H9 (cell line): ENCODE results near the gene SLC16A7. TPM values are rescaled to one million over a fixed set of nuclear protein-coding genes. Genes with fewer than 3 reads are reported as not detected.

Experiments used
- DNase-seq: peaks from one replicate; pipeline ENCODE4 v3.0.0-alpha.2; 2017
- H2AFZ ChIP-seq: one replicate; pipeline ENCODE4 v1.6.1; 2013; ENCODE audit warnings: mild to moderate bottlenecking, low read length, control low read depth, moderate library complexity
- H2AK5ac ChIP-seq: 2 replicates; pipeline ENCODE4 v1.6.1; 2013; ENCODE audit warnings: low read length, control low read depth, mixed read lengths; ENCODE audit not compliant: insufficient read length
- H2BK120ac ChIP-seq: one replicate; pipeline ENCODE4 v1.6.1; 2013; ENCODE audit warnings: low read depth, mild to moderate bottlenecking, low read length, control low read depth, inconsistent platforms; ENCODE audit not compliant: poor library complexity, severe bottlenecking
- H2BK12ac ChIP-seq: 2 replicates; pipeline ENCODE4 v1.6.1; 2013; ENCODE audit warnings: low read length, control low read depth, mixed read lengths, low read depth; ENCODE audit not compliant: insufficient read length
- H2BK15ac ChIP-seq: 2 replicates; pipeline ENCODE4 v1.6.1; 2013; ENCODE audit warnings: low read depth, low read length, control low read depth
- H2BK20ac ChIP-seq: one replicate; pipeline ENCODE4 v1.6.1; 2013; ENCODE audit warnings: low read depth, mild to moderate bottlenecking, low read length, control low read depth, inconsistent platforms; ENCODE audit not compliant: poor library complexity, severe bottlenecking
- H2BK5ac ChIP-seq: 2 replicates; pipeline ENCODE4 v1.6.1; 2013; ENCODE audit warnings: low read length, control low read depth, mixed read lengths; ENCODE audit not compliant: insufficient read length
- H3K14ac ChIP-seq: 2 replicates; pipeline ENCODE4 v1.6.1; 2013; ENCODE audit warnings: low read length, control low read depth; ENCODE audit not compliant: insufficient read depth
- H3K18ac ChIP-seq: 2 replicates; pipeline ENCODE4 v1.6.1; 2013; ENCODE audit warnings: low read depth, mild to moderate bottlenecking, mixed read lengths, low read length, control low read depth; ENCODE audit not compliant: insufficient read length
- H3K23ac ChIP-seq: 2 replicates; pipeline ENCODE4 v1.6.1; 2013; ENCODE audit warnings: low read length, control low read depth, mixed read lengths, low read depth; ENCODE audit not compliant: insufficient read length
- H3K23me2 ChIP-seq: 2 replicates; pipeline ENCODE4 v1.6.1; 2013; ENCODE audit warnings: low read depth, mild to moderate bottlenecking, mixed read lengths, low read length, control low read depth; ENCODE audit not compliant: insufficient read length, poor library complexity, severe bottlenecking
- H3K27ac ChIP-seq: 2 replicates; pipeline ENCODE4 v1.5.1; 2013; ENCODE audit warnings: low read length, control low read depth, mixed read lengths, low read depth; ENCODE audit not compliant: insufficient read length
- H3K27me3 ChIP-seq: 2 replicates; pipeline ENCODE4 v1.6.1; 2013; ENCODE audit warnings: low read length, control low read depth, inconsistent platforms; ENCODE audit not compliant: insufficient read depth
- H3K4ac ChIP-seq: 2 replicates; pipeline ENCODE4 v1.6.1; 2013; ENCODE audit warnings: low read depth, mild to moderate bottlenecking, control low read depth, inconsistent platforms, low read length, moderate library complexity
- H3K4me1 ChIP-seq: 2 replicates; pipeline ENCODE4 v1.6.1; 2013; ENCODE audit warnings: low read length, control low read depth, inconsistent platforms; ENCODE audit not compliant: insufficient read depth
- H3K4me2 ChIP-seq: 2 replicates; pipeline ENCODE4 v1.6.1; 2013; ENCODE audit warnings: low read length, control low read depth, mixed read lengths; ENCODE audit not compliant: insufficient read length, insufficient read depth
- H3K56ac ChIP-seq: 2 replicates; pipeline ENCODE4 v1.6.1; 2013; ENCODE audit warnings: low read depth, mild to moderate bottlenecking, mixed read lengths, low read length, control low read depth; ENCODE audit not compliant: insufficient read length
- H3K79me1 ChIP-seq: 2 replicates; pipeline ENCODE4 v1.6.1; 2013; ENCODE audit warnings: low read depth, mild to moderate bottlenecking, moderate library complexity, low read length, control low read depth, inconsistent platforms; ENCODE audit not compliant: insufficient read depth, poor library complexity, severe bottlenecking
- H3K79me2 ChIP-seq: 2 replicates; pipeline ENCODE4 v1.6.1; 2013; ENCODE audit warnings: low read length, control low read depth, inconsistent platforms; ENCODE audit not compliant: insufficient read depth
- H3K9ac ChIP-seq: 2 replicates; pipeline ENCODE4 v1.6.1; 2013; ENCODE audit warnings: low read length, control low read depth, mixed read lengths; ENCODE audit not compliant: insufficient read length; ENCODE audit errors: extremely low read depth
- H3K9me3 ChIP-seq: one replicate; pipeline ENCODE4 v1.6.1; 2013; ENCODE audit warnings: low read depth, low read length, inconsistent platforms; ENCODE audit not compliant: control insufficient read depth
- H3T11ph ChIP-seq: one replicate; pipeline ENCODE4 v1.6.1; 2013; ENCODE audit warnings: mild to moderate bottlenecking, low read length, control low read depth, inconsistent platforms
- H4K20me1 ChIP-seq: one replicate; pipeline ENCODE4 v1.6.1; 2013; ENCODE audit not compliant: control insufficient read depth, insufficient read length, insufficient read depth
- H4K5ac ChIP-seq: 2 replicates; pipeline ENCODE4 v1.6.1; 2013; ENCODE audit warnings: low read depth, mild to moderate bottlenecking, mixed read lengths, low read length, control low read depth; ENCODE audit not compliant: insufficient read length
- H4K8ac ChIP-seq: replicated peaks from 2 replicates; pipeline ENCODE4 v1.6.1; 2013; ENCODE audit warnings: low read length, control low read depth, mixed read lengths, low read depth; ENCODE audit not compliant: insufficient read length
- H4K91ac ChIP-seq: 2 replicates; pipeline ENCODE4 v1.6.1; 2013; ENCODE audit warnings: low read depth, mild to moderate bottlenecking, moderate library complexity, mixed read lengths, low read length, control low read depth; ENCODE audit not compliant: insufficient read length
- H3K27ac Mint-ChIP-seq, 3 experiments: 2 replicates in 2 of 3; 3 replicates in 1 of 3; pipeline ENCODE4 v1.8.0; 2020 to 2021; ENCODE audit warnings: mixed read lengths in 3 of 3, mild to moderate bottlenecking in 1 of 3, moderate library complexity in 1 of 3
- H3K27me3 Mint-ChIP-seq: 2 replicates; pipeline ENCODE4 v1.8.0; 2021; ENCODE audit warnings: low read depth, mild to moderate bottlenecking, moderate library complexity, mixed read lengths
- H3K36me3 Mint-ChIP-seq, 3 experiments: 2 replicates in 2 of 3; 3 replicates in 1 of 3; pipeline ENCODE4 v1.8.0; 2020 to 2021; ENCODE audit warnings: low read depth in 3 of 3, mixed read lengths in 3 of 3; ENCODE audit not compliant: insufficient read depth in 1 of 3
- H3K4me1 Mint-ChIP-seq, 2 experiments: 2 replicates each; pipeline ENCODE4 v1.8.0; 2020; ENCODE audit warnings: mixed read lengths in 2 of 2
- H3K4me3 Mint-ChIP-seq, 2 experiments: 2 replicates in 1 of 2; 3 replicates in 1 of 2; pipeline ENCODE4 v1.8.0; 2020 to 2021; ENCODE audit warnings: mild to moderate bottlenecking in 2 of 2, mixed read lengths in 2 of 2, moderate library complexity in 1 of 2
- H3K9me3 Mint-ChIP-seq, 2 experiments: 2 replicates in 1 of 2; 3 replicates in 1 of 2; pipeline ENCODE4 v1.8.0; 2020; ENCODE audit warnings: mild to moderate bottlenecking in 2 of 2, mixed read lengths in 2 of 2, moderate library complexity in 1 of 2
- CTCF ChIP-seq: fragments of 200-600 bp; sonication (generic); conservative IDR thresholded peaks from 3 replicates; pipeline ENCODE4 v1.8.0; 2021; ENCODE audit warnings: antibody characterized with exemption, mild to moderate bottlenecking
- WGBS: extraction: QIAGEN DNeasy Blood & Tissue Kit; methylation state at CpG from one replicate; pipeline ENCODE4 v1.1.7; 2013; ENCODE audit warnings: missing lambda C conversion rate, low lambda C conversion rate, mixed read lengths; ENCODE audit not compliant: insufficient read length; ENCODE audit errors: extremely low coverage; 5-methylcytosine and 5-hydroxymethylcytosine counted together
- total RNA-seq: library from RNA; stranded (reverse); gene quantifications from 2 replicates; pipeline ENCODE4 v1.2.1, GENCODE V29; 2021

The SLC16A7 gene
- total RNA-seq, 1 experiment from 2014 or later = 2.2 TPM

GRCh38 chr12:59715434-59715833, 119.6 kb downstream of the SLC16A7 start:
- Histone ChIP-seq H4K20me1 (no peaks in the 10 kb centered on the region), H3K9ac (no peak overlapping the region), H3K27ac (no peak overlapping the region), H3K4me2 (no peak overlapping the region), H2BK120ac (no peak overlapping the region), H4K8ac (no peak overlapping the region), H3K27me3 (no peaks in the 10 kb centered on the region), H3K79me1 (no peaks in the 10 kb centered on the region), H2BK15ac (no peak overlapping the region), H3K18ac (no peak overlapping the region), H3K14ac (no peak overlapping the region), H2BK5ac (no peak overlapping the region), H2BK20ac (no peak overlapping the region), H4K5ac (no peak overlapping the region), H3K23me2 (no peaks in the 10 kb centered on the region), H4K91ac (no peak overlapping the region), H2AFZ (no peak overlapping the region), H3K4ac (no peak overlapping the region), H2AK5ac (no peak overlapping the region), H3K56ac (no peak overlapping the region), H3K4me1 (no peaks in the 10 kb centered on the region), H3K23ac (no peak overlapping the region), H3K79me2 (no peaks in the 10 kb centered on the region), H3K9me3 (no peaks in the 10 kb centered on the region), H2BK12ac (no peak overlapping the region), H3T11ph (no peak overlapping the region)
- Mint-ChIP-seq H3K9me3 (no peaks in the 10 kb centered on the region), H3K27me3 (no peaks in the 10 kb centered on the region), H3K27ac (no peak overlapping the region), H3K4me1 (no peaks in the 10 kb centered on the region), H3K36me3 (no peaks in the 10 kb centered on the region), H3K4me3 (no peak overlapping the region)
- no peak for TF ChIP-seq CTCF
- no peak for DNase-seq
- no CpG with 5 or more reads among the region's 2 CpGs for WGBS
